H9 (cell line): ENCODE data around the gene OLA1. TPM values are rescaled to one million over a fixed set of nuclear protein-coding genes. Genes with fewer than 3 reads are reported as not detected.

Experiments
- DNase-seq: peaks from one replicate; pipeline ENCODE4 v3.0.0-alpha.2; 2017
- H2AFZ ChIP-seq: one replicate; pipeline ENCODE4 v1.6.1; 2013; ENCODE audit warnings: mild to moderate bottlenecking, low read length, control low read depth, moderate library complexity
- H2AK5ac ChIP-seq: 2 replicates; pipeline ENCODE4 v1.6.1; 2013; ENCODE audit warnings: low read length, control low read depth, mixed read lengths; ENCODE audit not compliant: insufficient read length
- H2BK120ac ChIP-seq: one replicate; pipeline ENCODE4 v1.6.1; 2013; ENCODE audit warnings: low read depth, mild to moderate bottlenecking, low read length, control low read depth, inconsistent platforms; ENCODE audit not compliant: poor library complexity, severe bottlenecking
- H2BK12ac ChIP-seq: 2 replicates; pipeline ENCODE4 v1.6.1; 2013; ENCODE audit warnings: low read length, control low read depth, mixed read lengths, low read depth; ENCODE audit not compliant: insufficient read length
- H2BK15ac ChIP-seq: 2 replicates; pipeline ENCODE4 v1.6.1; 2013; ENCODE audit warnings: low read depth, low read length, control low read depth
- H2BK20ac ChIP-seq: one replicate; pipeline ENCODE4 v1.6.1; 2013; ENCODE audit warnings: low read depth, mild to moderate bottlenecking, low read length, control low read depth, inconsistent platforms; ENCODE audit not compliant: poor library complexity, severe bottlenecking
- H2BK5ac ChIP-seq: 2 replicates; pipeline ENCODE4 v1.6.1; 2013; ENCODE audit warnings: low read length, control low read depth, mixed read lengths; ENCODE audit not compliant: insufficient read length
- H3K14ac ChIP-seq: 2 replicates; pipeline ENCODE4 v1.6.1; 2013; ENCODE audit warnings: low read length, control low read depth; ENCODE audit not compliant: insufficient read depth
- H3K18ac ChIP-seq: 2 replicates; pipeline ENCODE4 v1.6.1; 2013; ENCODE audit warnings: low read depth, mild to moderate bottlenecking, mixed read lengths, low read length, control low read depth; ENCODE audit not compliant: insufficient read length
- H3K23ac ChIP-seq: 2 replicates; pipeline ENCODE4 v1.6.1; 2013; ENCODE audit warnings: low read length, control low read depth, mixed read lengths, low read depth; ENCODE audit not compliant: insufficient read length
- H3K23me2 ChIP-seq: 2 replicates; pipeline ENCODE4 v1.6.1; 2013; ENCODE audit warnings: low read depth, mild to moderate bottlenecking, mixed read lengths, low read length, control low read depth; ENCODE audit not compliant: insufficient read length, poor library complexity, severe bottlenecking
- H3K27ac ChIP-seq: 2 replicates; pipeline ENCODE4 v1.5.1; 2013; ENCODE audit warnings: low read length, control low read depth, mixed read lengths, low read depth; ENCODE audit not compliant: insufficient read length
- H3K27me3 ChIP-seq: 2 replicates; pipeline ENCODE4 v1.6.1; 2013; ENCODE audit warnings: low read length, control low read depth, inconsistent platforms; ENCODE audit not compliant: insufficient read depth
- H3K4ac ChIP-seq: 2 replicates; pipeline ENCODE4 v1.6.1; 2013; ENCODE audit warnings: low read depth, mild to moderate bottlenecking, control low read depth, inconsistent platforms, low read length, moderate library complexity
- H3K4me1 ChIP-seq: 2 replicates; pipeline ENCODE4 v1.6.1; 2013; ENCODE audit warnings: low read length, control low read depth, inconsistent platforms; ENCODE audit not compliant: insufficient read depth
- H3K4me2 ChIP-seq: 2 replicates; pipeline ENCODE4 v1.6.1; 2013; ENCODE audit warnings: low read length, control low read depth, mixed read lengths; ENCODE audit not compliant: insufficient read length, insufficient read depth
- H3K56ac ChIP-seq: 2 replicates; pipeline ENCODE4 v1.6.1; 2013; ENCODE audit warnings: low read depth, mild to moderate bottlenecking, mixed read lengths, low read length, control low read depth; ENCODE audit not compliant: insufficient read length
- H3K79me1 ChIP-seq: 2 replicates; pipeline ENCODE4 v1.6.1; 2013; ENCODE audit warnings: low read depth, mild to moderate bottlenecking, moderate library complexity, low read length, control low read depth, inconsistent platforms; ENCODE audit not compliant: insufficient read depth, poor library complexity, severe bottlenecking
- H3K79me2 ChIP-seq: 2 replicates; pipeline ENCODE4 v1.6.1; 2013; ENCODE audit warnings: low read length, control low read depth, inconsistent platforms; ENCODE audit not compliant: insufficient read depth
- H3K9ac ChIP-seq: 2 replicates; pipeline ENCODE4 v1.6.1; 2013; ENCODE audit warnings: low read length, control low read depth, mixed read lengths; ENCODE audit not compliant: insufficient read length; ENCODE audit errors: extremely low read depth
- H3K9me3 ChIP-seq: one replicate; pipeline ENCODE4 v1.6.1; 2013; ENCODE audit warnings: low read depth, low read length, inconsistent platforms; ENCODE audit not compliant: control insufficient read depth
- H3T11ph ChIP-seq: one replicate; pipeline ENCODE4 v1.6.1; 2013; ENCODE audit warnings: mild to moderate bottlenecking, low read length, control low read depth, inconsistent platforms
- H4K20me1 ChIP-seq: one replicate; pipeline ENCODE4 v1.6.1; 2013; ENCODE audit not compliant: control insufficient read depth, insufficient read length, insufficient read depth
- H4K5ac ChIP-seq: 2 replicates; pipeline ENCODE4 v1.6.1; 2013; ENCODE audit warnings: low read depth, mild to moderate bottlenecking, mixed read lengths, low read length, control low read depth; ENCODE audit not compliant: insufficient read length
- H4K8ac ChIP-seq: replicated peaks from 2 replicates; pipeline ENCODE4 v1.6.1; 2013; ENCODE audit warnings: low read length, control low read depth, mixed read lengths, low read depth; ENCODE audit not compliant: insufficient read length
- H4K91ac ChIP-seq: 2 replicates; pipeline ENCODE4 v1.6.1; 2013; ENCODE audit warnings: low read depth, mild to moderate bottlenecking, moderate library complexity, mixed read lengths, low read length, control low read depth; ENCODE audit not compliant: insufficient read length
- H3K27ac Mint-ChIP-seq, 3 experiments: 2 replicates in 2 of 3; 3 replicates in 1 of 3; pipeline ENCODE4 v1.8.0; 2020 to 2021; ENCODE audit warnings: mixed read lengths in 3 of 3, mild to moderate bottlenecking in 1 of 3, moderate library complexity in 1 of 3
- H3K27me3 Mint-ChIP-seq: 2 replicates; pipeline ENCODE4 v1.8.0; 2021; ENCODE audit warnings: low read depth, mild to moderate bottlenecking, moderate library complexity, mixed read lengths
- H3K36me3 Mint-ChIP-seq, 3 experiments: 2 replicates in 2 of 3; 3 replicates in 1 of 3; pipeline ENCODE4 v1.8.0; 2020 to 2021; ENCODE audit warnings: low read depth in 3 of 3, mixed read lengths in 3 of 3; ENCODE audit not compliant: insufficient read depth in 1 of 3
- H3K4me1 Mint-ChIP-seq, 2 experiments: 2 replicates each; pipeline ENCODE4 v1.8.0; 2020; ENCODE audit warnings: mixed read lengths in 2 of 2
- H3K4me3 Mint-ChIP-seq, 2 experiments: 2 replicates in 1 of 2; 3 replicates in 1 of 2; pipeline ENCODE4 v1.8.0; 2020 to 2021; ENCODE audit warnings: mild to moderate bottlenecking in 2 of 2, mixed read lengths in 2 of 2, moderate library complexity in 1 of 2
- H3K9me3 Mint-ChIP-seq, 2 experiments: 2 replicates in 1 of 2; 3 replicates in 1 of 2; pipeline ENCODE4 v1.8.0; 2020; ENCODE audit warnings: mild to moderate bottlenecking in 2 of 2, mixed read lengths in 2 of 2, moderate library complexity in 1 of 2
- CTCF ChIP-seq: fragments of 200-600 bp; sonication (generic); conservative IDR thresholded peaks from 3 replicates; pipeline ENCODE4 v1.8.0; 2021; ENCODE audit warnings: antibody characterized with exemption, mild to moderate bottlenecking
- WGBS: extraction: QIAGEN DNeasy Blood & Tissue Kit; methylation state at CpG from one replicate; pipeline ENCODE4 v1.1.7; 2013; ENCODE audit warnings: missing lambda C conversion rate, low lambda C conversion rate, mixed read lengths; ENCODE audit not compliant: insufficient read length; ENCODE audit errors: extremely low coverage; 5-methylcytosine and 5-hydroxymethylcytosine counted together
- total RNA-seq: library from RNA; stranded (reverse); gene quantifications from 2 replicates; pipeline ENCODE4 v1.2.1, GENCODE V29; 2021

The OLA1 gene
- total RNA-seq, 1 experiment from 2014 or later, result 133 TPM

GRCh38 chr2:174067815-174068214, 180.5 kb downstream of the OLA1 start:
- Histone ChIP-seq H3K4me1 (no peaks in the 10 kb centered on the region), H3K23ac (no peak overlapping the region), H3K9ac (no peak overlapping the region), H2BK15ac (no peak overlapping the region), H3K79me2 (no peaks in the 10 kb centered on the region), H3K9me3 (no peaks in the 10 kb centered on the region), H4K8ac (no peak overlapping the region), H3K4ac (no peak overlapping the region), H2BK20ac (no peak overlapping the region), H3K4me2 (no peak overlapping the region), H3K14ac (no peak overlapping the region), H3K23me2 (no peaks in the 10 kb centered on the region), H2BK120ac (no peak overlapping the region), H3K27ac (no peak overlapping the region), H3K18ac (no peak overlapping the region), H4K91ac (no peak overlapping the region), H2AFZ (no peak overlapping the region), H4K20me1 (no peaks in the 10 kb centered on the region), H3T11ph (no peak overlapping the region), H2BK12ac (no peak overlapping the region), H3K56ac (no peak overlapping the region), H2AK5ac (no peak overlapping the region), H2BK5ac (no peak overlapping the region), H3K79me1 (no peaks in the 10 kb centered on the region), H3K27me3 (no peaks in the 10 kb centered on the region), H4K5ac (no peak overlapping the region)
- no peak for DNase-seq
- H3K4me3 Mint-ChIP-seq, result no peak overlapping the region
- no CpG with 5 or more reads among the region's 2 CpGs for WGBS
- H3K9me3 Mint-ChIP-seq, result peaks cover 0 to 3% of the 10 kb centered on the region in 2 experiments; a peak in 1 of 5 replicates
- H3K36me3 Mint-ChIP-seq, result peaks cover 0 to under 1% (median 0%) of the 10 kb centered on the region in 3 experiments; a peak in 2 of 7 replicates
- H3K4me1 Mint-ChIP-seq, result peaks cover 24 to 28% of the 10 kb centered on the region in 2 experiments
- TF ChIP-seq CTCF, result no peak
- H3K27ac Mint-ChIP-seq, result 0 out of 7 replicates have a peak overlapping the region, but pooled peaks of 1 of the 3 experiments have one; percentile 29
- peaks cover 5% of the 10 kb centered on the region for H3K27me3 Mint-ChIP-seq
